HG02938 (cell line): ENCODE data around the gene RUFY3.
"Not testable (repeated sequence)": the region's sequence is repeated elsewhere in the genome, so short reads cannot be mapped to it uniquely, and the experiment has no call there.

Experiments
- ATAC-seq: cut with Tn5 transposase; IDR thresholded peaks from one replicate; pipeline ENCODE4 v1.9.1; 2021; ENCODE audit warnings: mild to moderate bottlenecking, moderate library complexity; ENCODE audit not compliant: unreplicated experiment

Gene RUFY3

GRCh38 chr4:70705183-70706043 lies 16.4 kb upstream of the RUFY3 start:
- peak; percentile 57 for ATAC-seq

GRCh38 chr4:70706044-70706461 lies 15.7 kb upstream of the RUFY3 start:
- ATAC-seq, result no peak

- ATAC-seq, result no peak
Measured at GRCh38 chr4:70706516-70706915, 15.2 kb upstream of the RUFY3 start.

GRCh38 chr4:70709611-70710205 lies 12.1 kb upstream of the RUFY3 start:
- no peak for ATAC-seq

- ATAC-seq, result no peak
Measured at GRCh38 chr4:70711599-70711998, 10.2 kb upstream of the RUFY3 start.

GRCh38 chr4:70712150-70712549 lies 9.6 kb upstream of the RUFY3 start:
- no peak for ATAC-seq

- no peak for ATAC-seq
Measured at GRCh38 chr4:70712604-70713452, 8.9 kb upstream of the RUFY3 start.

- ATAC-seq, result peak; percentile 40
Measured at GRCh38 chr4:70713453-70714078, 8.2 kb upstream of the RUFY3 start.

GRCh38 chr4:70714079-70714887 lies 7.5 kb upstream of the RUFY3 start:
- ATAC-seq, result peak; percentile 62

GRCh38 chr4:70715097-70715496 lies 6.7 kb upstream of the RUFY3 start:
- ATAC-seq, result no peak

GRCh38 chr4:70718811-70719604 lies 2.8 kb upstream of the RUFY3 start:
- no peak for ATAC-seq

- ATAC-seq, result no peak
Measured at GRCh38 chr4:70722199-70722791, 531 bp downstream of the RUFY3 start.

GRCh38 chr4:70724463-70724862 lies 2.7 kb downstream of the RUFY3 start:
- no peak for ATAC-seq

GRCh38 chr4:70725633-70726032 lies 3.9 kb downstream of the RUFY3 start:
- no peak for ATAC-seq

- ATAC-seq, result not testable (repeated sequence)
Measured at GRCh38 chr4:70726515-70726914, 4.8 kb downstream of the RUFY3 start.

- no peak for ATAC-seq
Measured at GRCh38 chr4:70728091-70728490, 6.3 kb downstream of the RUFY3 start.

GRCh38 chr4:70732878-70733277 lies 11.1 kb downstream of the RUFY3 start:
- not testable (repeated sequence) for ATAC-seq

- peak; percentile 81 for ATAC-seq
Measured at GRCh38 chr4:70734168-70734954, 12.6 kb downstream of the RUFY3 start.
